Type B pancreatic cell (in vitro differentiated cells): ENCODE data around the gene SMTNL2. TPM values are rescaled to one million over a fixed set of nuclear protein-coding genes. Genes with fewer than 3 reads are reported as not detected.

Source experiments
- DNase-seq: peaks from one replicate; pipeline ENCODE4 v3.0.0; 2021; ENCODE audit warnings: mixed read lengths; ENCODE audit not compliant: unreplicated experiment; ENCODE audit errors: extremely low spot score
- H3K27ac Mint-ChIP-seq: 2 replicates; pipeline ENCODE4 v1.8.0; 2021; ENCODE audit warnings: mild to moderate bottlenecking, mixed read lengths
- H3K27me3 Mint-ChIP-seq: 2 replicates; pipeline ENCODE4 v1.8.0; 2021; ENCODE audit warnings: mixed read lengths
- H3K36me3 Mint-ChIP-seq: 2 replicates; pipeline ENCODE4 v1.8.0; 2021; ENCODE audit warnings: mixed read lengths
- H3K4me1 Mint-ChIP-seq: one replicate; pipeline ENCODE4 v1.8.0; 2021; ENCODE audit warnings: mixed read lengths; ENCODE audit not compliant: unreplicated experiment
- H3K4me3 Mint-ChIP-seq: 2 replicates; pipeline ENCODE4 v1.8.0; 2021; ENCODE audit warnings: mild to moderate bottlenecking, mixed read lengths
- H3K9me3 Mint-ChIP-seq: 2 replicates; pipeline ENCODE4 v1.8.0; 2021; ENCODE audit warnings: mixed read lengths
- CTCF ChIP-seq: fragments of 200-600 bp; sonication (generic); conservative IDR thresholded peaks from 2 replicates; pipeline ENCODE4 v1.5.0; 2021; ENCODE audit warnings: antibody characterized with exemption, mild to moderate bottlenecking
- total RNA-seq: library from RNA; stranded (reverse); gene quantifications from 2 replicates; pipeline ENCODE4 v1.2.1, GENCODE V29; 2021; ENCODE audit warnings: low replicate concordance

The SMTNL2 gene
- total RNA-seq, 1 donor from 2014 or later: 25.5 TPM

- Mint-ChIP-seq H3K36me3 (no peaks in the 10 kb centered on the region), H3K9me3 (no peaks in the 10 kb centered on the region), H3K27me3 (peaks cover 23% of the 10 kb centered on the region), H3K4me3 (no peak overlapping the region), H3K27ac (no peak overlapping the region), H3K4me1 (peaks cover 40% of the 10 kb centered on the region)
- no peak for TF ChIP-seq CTCF
- no peak for DNase-seq
Measured at GRCh38 chr17:4582691-4583090, 1.6 kb upstream of the SMTNL2 start.

GRCh38 chr17:4583206-4583605 lies 1.1 kb upstream of the SMTNL2 start:
- peak overlapping the region; percentile 16 for H3K27ac Mint-ChIP-seq
- no peaks in the 10 kb centered on the region for H3K36me3 Mint-ChIP-seq
- peak overlapping the region; percentile 98 for H3K4me3 Mint-ChIP-seq
- no peaks in the 10 kb centered on the region for H3K9me3 Mint-ChIP-seq
- TF ChIP-seq CTCF: no peak
- peaks cover 23% of the 10 kb centered on the region for H3K27me3 Mint-ChIP-seq
- no peak for DNase-seq
- H3K4me1 Mint-ChIP-seq: peaks cover 40% of the 10 kb centered on the region

GRCh38 chr17:4583782-4584100 lies 588 bp upstream of the SMTNL2 start:
- no peak for DNase-seq
- H3K36me3 Mint-ChIP-seq: no peaks in the 10 kb centered on the region
- peaks cover 23% of the 10 kb centered on the region for H3K27me3 Mint-ChIP-seq
- H3K9me3 Mint-ChIP-seq: no peaks in the 10 kb centered on the region
- H3K4me3 Mint-ChIP-seq: peak overlapping the region; percentile 98
- H3K4me1 Mint-ChIP-seq: peaks cover 40% of the 10 kb centered on the region
- H3K27ac Mint-ChIP-seq: peak overlapping the region; percentile 92
- TF ChIP-seq CTCF: peak; percentile 74

GRCh38 chr17:4584917-4585637 lies 748 bp downstream of the SMTNL2 start:
- TF ChIP-seq CTCF: no peak
- Mint-ChIP-seq H3K27me3 (peaks cover 23% of the 10 kb centered on the region), H3K9me3 (no peaks in the 10 kb centered on the region), H3K4me3 (peak overlapping the region; percentile 90), H3K27ac (peak overlapping the region; percentile 51), H3K36me3 (no peaks in the 10 kb centered on the region), H3K4me1 (peaks cover 35% of the 10 kb centered on the region)
- no peak for DNase-seq

- H3K4me1 Mint-ChIP-seq: peaks cover 41% of the 10 kb centered on the region
Measured at GRCh38 chr17:4585638-4585994, 1.3 kb downstream of the SMTNL2 start.

More at GRCh38 chr17:4585638-4585994, 1.3 kb downstream of the SMTNL2 start:
- Mint-ChIP-seq H3K27me3 (peaks cover 23% of the 10 kb centered on the region), H3K9me3 (no peaks in the 10 kb centered on the region), H3K27ac (peak overlapping the region; percentile 51), H3K4me3 (peak overlapping the region; percentile 90), H3K36me3 (no peaks in the 10 kb centered on the region)
- no peak for DNase-seq
- no peak for TF ChIP-seq CTCF
